NOMO-1 (cell line): ENCODE results near the gene ACOT7.
A peak's percentile ranks its signal among the peaks of the same experiment; 100 is the strongest.
"Not testable (repeated sequence)": the region's sequence is repeated elsewhere in the genome, so short reads cannot be mapped to it uniquely, and the experiment has no call there.

Experiments used
- DNase-seq, 2 experiments: peaks; one replicate each; lab custom pipeline; 2025; ENCODE audit not compliant: unreplicated experiment in 2 of 2; lab: John Stamatoyannopoulos, UW

The ACOT7 gene

GRCh38 chr1:6393400-6394187, at the start of gene ACOT7:
ACOT7 (minus strand) TSS chr1:6393767; CDS start chr1:6393399, 368 bp downstream.
- peak; percentile 76 to 93 for DNase-seq

GRCh38 chr1:6441586-6441985, 48.0 kb upstream of the ACOT7 start:
- no peak for DNase-seq

- DNase-seq = peak in 1 of 2 experiments; percentile 29
These were observed 46.9 kb upstream of the ACOT7 start for GRCh38 chr1:6440198-6441126.

- DNase-seq = peak in 1 of 2 experiments; percentile 31
These were observed 44.5 kb upstream of the ACOT7 start for GRCh38 chr1:6438047-6438525.

GRCh38 chr1:6437012-6437700, 43.6 kb upstream of the ACOT7 start:
- not testable (repeated sequence) for DNase-seq

- DNase-seq = not testable (repeated sequence)
These were observed 42.7 kb upstream of the ACOT7 start for GRCh38 chr1:6436277-6436676.

GRCh38 chr1:6435547-6435946, 42.0 kb upstream of the ACOT7 start:
- DNase-seq = no peak

- no peak for DNase-seq
These were observed 41.6 kb upstream of the ACOT7 start for GRCh38 chr1:6435129-6435528.

GRCh38 chr1:6434186-6434585, 40.6 kb upstream of the ACOT7 start:
- DNase-seq = no peak

GRCh38 chr1:6431645-6432579, 38.3 kb upstream of the ACOT7 start:
- not testable (repeated sequence) for DNase-seq

- not testable (repeated sequence) for DNase-seq
These were observed 36.3 kb upstream of the ACOT7 start for GRCh38 chr1:6429660-6430411.

GRCh38 chr1:6428453-6428852, 34.9 kb upstream of the ACOT7 start:
- not testable (repeated sequence) for DNase-seq

GRCh38 chr1:6427441-6428390, 34.1 kb upstream of the ACOT7 start:
- DNase-seq = no peak

- no peak for DNase-seq
These were observed 33.4 kb upstream of the ACOT7 start for GRCh38 chr1:6426972-6427350.

GRCh38 chr1:6426277-6426971, 32.9 kb upstream of the ACOT7 start:
- no peak for DNase-seq

- no peak for DNase-seq
These were observed 32.1 kb upstream of the ACOT7 start for GRCh38 chr1:6425658-6426057.
